ENCODE measurements around the gene KLRK1.

DNA sequence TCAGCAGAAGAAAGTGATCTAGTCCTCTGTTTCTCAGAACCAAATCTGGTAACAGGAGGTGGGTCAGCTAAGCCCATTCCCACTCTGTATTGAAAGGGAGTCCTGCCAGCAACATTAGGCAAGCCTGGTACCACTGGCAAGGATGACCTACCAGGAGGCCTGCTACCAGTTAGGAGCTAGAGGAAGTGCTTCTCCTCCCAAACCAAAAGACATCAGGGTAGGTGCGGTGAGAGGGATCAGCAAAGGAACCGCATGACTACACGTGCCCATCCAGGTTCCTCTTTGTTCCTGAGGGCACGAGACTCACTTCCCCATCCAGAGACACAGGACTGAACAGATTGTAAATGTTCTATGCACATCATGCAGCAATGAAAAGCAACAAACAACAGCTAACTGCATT, 16.9 kb upstream of the KLRK1 start:
- TF ChIP-seq, protein P1, sequence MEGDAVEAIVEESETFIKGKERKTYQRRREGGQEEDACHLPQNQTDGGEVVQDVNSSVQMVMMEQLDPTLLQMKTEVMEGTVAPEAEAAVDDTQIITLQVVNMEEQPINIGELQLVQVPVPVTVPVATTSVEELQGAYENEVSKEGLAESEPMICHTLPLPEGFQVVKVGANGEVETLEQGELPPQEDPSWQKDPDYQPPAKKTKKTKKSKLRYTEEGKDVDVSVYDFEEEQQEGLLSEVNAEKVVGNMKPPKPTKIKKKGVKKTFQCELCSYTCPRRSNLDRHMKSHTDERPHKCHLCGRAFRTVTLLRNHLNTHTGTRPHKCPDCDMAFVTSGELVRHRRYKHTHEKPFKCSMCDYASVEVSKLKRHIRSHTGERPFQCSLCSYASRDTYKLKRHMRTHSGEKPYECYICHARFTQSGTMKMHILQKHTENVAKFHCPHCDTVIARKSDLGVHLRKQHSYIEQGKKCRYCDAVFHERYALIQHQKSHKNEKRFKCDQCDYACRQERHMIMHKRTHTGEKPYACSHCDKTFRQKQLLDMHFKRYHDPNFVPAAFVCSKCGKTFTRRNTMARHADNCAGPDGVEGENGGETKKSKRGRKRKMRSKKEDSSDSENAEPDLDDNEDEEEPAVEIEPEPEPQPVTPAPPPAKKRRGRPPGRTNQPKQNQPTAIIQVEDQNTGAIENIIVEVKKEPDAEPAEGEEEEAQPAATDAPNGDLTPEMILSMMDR (conservative IDR thresholded peaks at IDR 0.05 in 1 of 2, IDR thresholded peaks at IDR 0.05 in 1 of 2; ENCODE audit: extremely low read depth in 1 of 2, insufficient read depth in 1 of 2, low read depth in 1 of 2, low read length in 2 of 2), result no peak
- no peak for TF ChIP-seq EZH2 (IDR thresholded peaks at IDR 0.05; ENCODE audit: borderline replicate concordance, low read length)
